Psoas muscle (tissue), 8 donors: Measurements from ENCODE around the gene PSMG1. TPM values are rescaled to one million over a fixed set of nuclear protein-coding genes. Genes with fewer than 3 reads are reported as not detected.
"Not testable (repeated sequence)": the region's sequence is repeated elsewhere in the genome, so short reads cannot be mapped to it uniquely, and the experiment has no call there.

ENCODE experiments used
- ATAC-seq, 4 donors: fragments of 200-7000 bp; cut with Tn5 transposase; one replicate each; pipeline ENCODE4 v1.9.1; 2020; ENCODE audit warnings: moderate library complexity in 3 of 4, mild to moderate bottlenecking in 2 of 4
- DNase-seq, 2 donors: peaks; one replicate each; pipeline ENCODE4 v3.0.0-alpha.2; 2020
- H3K27ac ChIP-seq: fragments of 200-600 bp; one replicate; pipeline ENCODE4 v1.8.0; 2022
- H3K27me3 ChIP-seq, 3 donors: fragments of 200-600 bp in 1 of 3; one replicate each; pipeline versions ENCODE4 v1.6.1 to v1.8.0; 2013 to 2022; ENCODE audit warnings: low read length in 2 of 3, mild to moderate bottlenecking in 2 of 3, moderate library complexity in 1 of 3; ENCODE audit not compliant: insufficient read depth in 3 of 3
- H3K36me3 ChIP-seq, 2 donors: fragments of 200-600 bp in 1 of 2; one replicate each; pipeline versions ENCODE4 v1.6.1 to v1.8.0; 2013 to 2022; ENCODE audit warnings: low read depth in 1 of 2, mild to moderate bottlenecking in 1 of 2, moderate library complexity in 1 of 2; ENCODE audit not compliant: insufficient read depth in 1 of 2
- H3K4me1 ChIP-seq: fragments of 200-600 bp; one replicate; pipeline ENCODE4 v1.8.0; 2022
- H3K4me3 ChIP-seq: fragments of 200-600 bp; one replicate; pipeline ENCODE4 v1.8.0; 2022; ENCODE audit warnings: mild to moderate bottlenecking
- H3K9me3 ChIP-seq: fragments of 200-600 bp; one replicate; pipeline ENCODE4 v1.8.0; 2022
- CTCF ChIP-seq: fragments of 200-600 bp; IDR thresholded peaks from one replicate; pipeline ENCODE4 v1.8.0; 2022; ENCODE audit warnings: antibody characterized with exemption
- WGBS, 3 donors: extraction: QIAGEN DNeasy Blood & Tissue Kit; methylation state at CpG; one replicate each; pipeline versions ENCODE4 v1.1.6 to v1.1.7; 2013; 5-methylcytosine and 5-hydroxymethylcytosine counted together
- intact Hi-C, 2 donors: fragments of 100-400 bp; cut with DNase I; formaldehyde crosslinking; loops; one replicate each; pipeline versions ENCODE4 v1.11.0 to v1.14.2; 2022
- polyA plus RNA-seq, 3 donors: library from polyadenylated mRNA; stranded (reverse); fragments of 200-250 nt; gene quantifications; one replicate each; pipeline ENCODE4 v1.2.3, GENCODE V29; 2013
- total RNA-seq, 4 donors: library from RNA; stranded (reverse); fragmentation: NEBNext Ultra II Directional in 2 of 4; extraction: Animal tissue kit (Norgen Biotek cat#: 25700) in 2 of 4; gene quantifications; one replicate each; pipeline versions ENCODE4 v1.2.1 to v1.2.4, GENCODE V29; 2021 to 2023
- donor health status: healthy with polysubstance abuse.
- donor health status: DM: no; HTN: no; CAD: no; lungs with moderate emphysema.
- donor health status: Bipolar disorder and iron deficiency.
- donor health status: healthy.
- donor health status: DM: yes; HTN: yes; CAD: no.
- donor health status: DM: no; HTN: no; CAD: no.
- donor health status: DM: no; HTN: no; CAD: no.
- donor health status: DM: yes; HTN: yes; CAD: no.

The PSMG1 gene
- total and polyA plus RNA-seq, 7 donors = 20.5 to 52.1 (median 44.0) TPM

DNA sequence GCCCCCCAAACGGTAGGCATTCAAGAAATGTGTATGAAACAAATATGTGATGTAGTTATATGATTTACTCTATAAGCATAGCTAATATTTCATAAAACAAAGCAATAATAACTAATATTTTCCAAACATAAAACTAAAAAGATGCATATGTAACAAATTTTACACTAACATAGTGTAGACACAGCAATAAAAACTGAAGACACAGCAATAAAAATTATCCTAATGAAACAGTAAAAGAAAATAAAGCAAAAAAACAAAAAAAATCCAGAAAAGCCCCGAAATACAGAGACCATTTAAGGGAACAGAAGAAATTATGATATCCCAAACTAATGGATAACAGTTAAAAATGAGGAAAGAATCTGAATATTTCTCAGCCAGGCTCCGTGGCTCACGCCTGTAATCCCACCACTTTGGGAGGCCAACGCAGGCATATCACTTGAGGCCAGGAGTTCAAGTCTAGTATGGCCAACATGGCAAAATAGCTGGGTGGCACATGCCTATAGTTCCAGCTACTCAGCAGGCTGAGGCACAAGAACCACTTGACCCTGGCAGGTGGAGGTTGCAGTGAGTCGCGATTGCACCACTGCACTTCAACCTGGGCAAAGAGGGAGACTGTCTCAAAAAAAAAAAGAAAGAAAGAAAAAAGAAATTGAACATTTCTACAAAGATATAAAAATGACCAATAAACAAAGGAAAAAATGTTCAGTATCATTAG lies 38.2 kb upstream of the PSMG1 start:
- peak in 1 of 4 donors; percentile 42 for ATAC-seq
- no peak for DNase-seq
- Histone ChIP-seq H3K36me3 (peaks cover 3 to 95% of the 10 kb centered on the region in 2 donors), H3K4me3 (no peak overlapping the region), H3K27me3 (no peaks in the 10 kb centered on the region), H3K4me1 (no peaks in the 10 kb centered on the region), H3K9me3 (no peaks in the 10 kb centered on the region), H3K27ac (no peak overlapping the region)
- no peak for TF ChIP-seq CTCF
- 92 to 96% (median 93%) methylated on average over 7 of the region's 7 CpGs for WGBS, 3 donors
- intact Hi-C loops = no loop called here

- H3K36me3 ChIP-seq = peaks cover 3 to 95% of the 10 kb centered on the region in 2 donors
- H3K9me3 ChIP-seq, ATAC-seq, H3K4me3 ChIP-seq, H3K27ac ChIP-seq, intact Hi-C loops, H3K4me1 ChIP-seq, H3K27me3 ChIP-seq, DNase-seq: not testable (repeated sequence)
- 64 to 83% (median 70%) methylated on average over 2 of the region's 2 CpGs for WGBS, 3 donors
These were observed 37.6 kb upstream of the PSMG1 start for GRCh38 chr21:39220875-39221274.

DNA sequence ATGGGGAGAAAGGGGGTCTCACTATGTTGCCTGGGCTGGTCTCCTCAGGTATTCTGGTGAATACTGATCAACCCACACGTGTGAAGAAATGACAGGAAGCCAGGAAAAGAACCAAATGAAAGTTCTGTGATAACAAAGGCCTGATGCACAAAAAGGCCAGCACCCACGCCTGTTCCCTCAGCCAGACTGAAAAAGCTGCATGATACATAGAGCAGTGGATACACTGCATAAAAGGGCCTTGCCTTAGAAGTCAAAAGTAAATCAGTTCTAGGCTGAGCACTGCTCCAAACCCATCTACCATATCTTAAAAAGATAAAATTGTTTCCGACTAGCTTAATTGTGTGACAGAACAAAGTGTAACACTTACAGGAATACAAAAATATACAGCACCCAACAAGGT lies 36.9 kb upstream of the PSMG1 start:
- no peak for TF ChIP-seq CTCF
- Histone ChIP-seq H3K9me3 (no peaks in the 10 kb centered on the region), H3K4me1 (no peaks in the 10 kb centered on the region), H3K27me3 (no peaks in the 10 kb centered on the region), H3K27ac (no peak overlapping the region), H3K36me3 (peaks cover 3 to 95% of the 10 kb centered on the region in 2 donors), H3K4me3 (no peak overlapping the region)
- no peak for DNase-seq
- WGBS, 3 donors = 87 to 89% (median 88%) methylated on average over 3 of the region's 3 CpGs
- intact Hi-C loops = no loop called here
- ATAC-seq = no peak

GRCh38 chr21:39218082-39218409 lies 34.8 kb upstream of the PSMG1 start:
- DNase-seq (no peak), ATAC-seq (no peak)
- intact Hi-C loops = no loop called here
- Histone ChIP-seq H3K9me3 (no peaks in the 10 kb centered on the region), H3K27ac (no peak overlapping the region), H3K36me3 (peaks cover 3 to 96% of the 10 kb centered on the region in 2 donors), H3K27me3 (no peaks in the 10 kb centered on the region), H3K4me1 (no peaks in the 10 kb centered on the region), H3K4me3 (no peak overlapping the region)
- TF ChIP-seq CTCF = no peak
- 89 to 98% (median 96%) methylated on average over 4 of the region's 4 CpGs for WGBS, 3 donors

DNA sequence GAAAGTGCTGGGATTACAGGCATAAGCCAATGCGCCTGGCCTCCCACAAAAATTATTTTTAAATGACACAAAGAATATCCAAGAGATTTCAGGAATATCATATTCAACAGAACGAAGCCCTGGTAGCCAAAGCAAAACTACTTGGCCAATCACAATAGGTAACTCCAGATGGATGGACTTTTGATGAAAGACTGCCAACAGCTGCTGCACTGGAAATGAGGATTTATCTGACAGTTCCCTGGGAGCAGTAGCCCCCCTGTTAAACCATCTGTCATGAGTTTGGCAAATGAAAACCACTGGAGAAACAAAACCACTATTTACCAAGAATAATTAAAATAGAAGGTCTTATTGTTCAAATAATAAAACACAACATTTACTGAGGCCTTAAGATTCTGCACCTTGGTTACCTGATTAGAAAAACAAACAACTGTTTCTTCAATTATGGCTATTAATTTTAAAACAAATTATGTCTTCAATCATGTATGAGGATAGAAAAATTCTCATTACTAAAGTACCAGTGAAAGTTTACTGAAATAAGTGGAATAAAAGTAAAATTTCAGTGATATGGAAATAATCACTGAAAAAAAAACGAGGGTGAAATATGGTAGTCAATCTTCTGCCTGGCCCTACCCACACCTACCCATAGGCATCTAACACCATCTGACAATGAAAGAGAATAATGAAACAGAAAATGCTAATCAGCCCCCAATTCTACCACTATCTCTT lies 34.3 kb upstream of the PSMG1 start:
- intact Hi-C loops = no loop called here
- H3K9me3 ChIP-seq = no peaks in the 10 kb centered on the region
- DNase-seq (no peak), ATAC-seq (peak in 1 of 4 donors; percentile 46)
- H3K4me3 ChIP-seq = no peak overlapping the region
- WGBS, 3 donors = 42 to 56% (median 47%) methylated on average over 3 of the region's 3 CpGs
- TF ChIP-seq CTCF = no peak
- no peak overlapping the region for H3K27ac ChIP-seq
- no peaks in the 10 kb centered on the region for H3K4me1 ChIP-seq
- peaks cover 3 to 96% of the 10 kb centered on the region in 2 donors for H3K36me3 ChIP-seq
- H3K27me3 ChIP-seq = no peaks in the 10 kb centered on the region
